Pancreas (tissue), 10 donors: Measurements from ENCODE around the gene BCAS1. TPM values are rescaled to one million over a fixed set of nuclear protein-coding genes. Genes with fewer than 3 reads are reported as not detected.

Experiments used
- ATAC-seq, 4 donors: fragments of 200-7000 bp; cut with Tn5 transposase; one replicate each; pipeline versions ENCODE4 v1.8.0 to v1.9.1; 2020; ENCODE audit warnings: mild to moderate bottlenecking in 4 of 4, moderate library complexity in 4 of 4
- DNase-seq, 6 donors: peaks; one replicate each; pipeline ENCODE4 v3.0.0-alpha.2; 2020
- FAIRE-seq: peaks from 2 replicates; lab custom pipeline; 2012; peaks lifted over from hg19 to GRCh38; lab: Jason Lieb, UNC
- H3K27ac ChIP-seq, 4 donors: fragments of 200-600 bp; sonication (generic); 1 replicate in 3 of 4; 2 replicates in 1 of 4; pipeline versions ENCODE4 v1.5.0 to v1.8.0; 2020
- H3K27me3 ChIP-seq, 4 donors: fragments of 200-600 bp; one replicate each; pipeline ENCODE4 v1.8.0; 2021
- H3K36me3 ChIP-seq, 3 donors: fragments of 200-600 bp; sonication (generic) in 1 of 3; one replicate each; pipeline versions ENCODE4 v1.5.0 to v1.8.0; 2020 to 2021
- H3K4me1 ChIP-seq, 3 donors: fragments of 200-600 bp; one replicate each; pipeline ENCODE4 v1.8.0; 2021
- H3K4me3 ChIP-seq, 4 donors: fragments of 200-600 bp; sonication (generic) in 2 of 4; one replicate each; pipeline versions ENCODE4 v1.5.0 to v1.8.0; 2020 to 2021
- H3K9me3 ChIP-seq, 4 donors: fragments of 200-600 bp; one replicate each; pipeline ENCODE4 v1.8.0; 2021
- WGBS, 2 donors: extraction: QIAGEN DNeasy Blood & Tissue Kit; methylation state at CpG; one replicate each; pipeline ENCODE4 v1.1.7; 2013; 5-methylcytosine and 5-hydroxymethylcytosine counted together
- intact Hi-C, 3 donors: fragments of 100-400 bp; cut with DNase I; formaldehyde crosslinking; loops; one replicate each; pipeline versions ENCODE4 v1.11.1 to v1.14.2; 2022
- polyA plus RNA-seq, 2 donors: library from polyadenylated mRNA; stranded (reverse); fragments of 200-250 nt; gene quantifications; one replicate each; pipeline ENCODE4 v1.2.3, GENCODE V29; 2013
- total RNA-seq, 6 donors: library from RNA; stranded (reverse); fragmentation: NEBNext Ultra II Directional in 4 of 6; extraction: Animal tissue kit (Norgen Biotek cat#: 25700) in 4 of 6; gene quantifications; one replicate each; pipeline versions ENCODE4 v1.2.1 to v1.2.4, GENCODE V29; 2021 to 2023
- TF ChIP-seq, protein P1 (sequence below), 4 donors: fragments of 200-600 bp; sonication (generic) in 3 of 4; IDR thresholded peaks; one replicate each; pipeline versions ENCODE4 v1.5.0 to v1.8.0; 2021; ENCODE audit warnings: antibody characterized with exemption in 4 of 4
- donor health status: healthy with polysubstance abuse.
- donor health status: DM: no; HTN: no; CAD: no; lungs with moderate emphysema.
- donor health status: DM: no; HTN: no; CAD: no.
- donor health status: control.
- donor health status: control.
- donor health status: Bipolar disorder and iron deficiency.
- donor health status: DM: yes; HTN: yes; CAD: no.
- donor health status: DM: no; HTN: no; CAD: no.
- donor health status: DM: no; HTN: no; CAD: no.
- donor health status: DM: yes; HTN: yes; CAD: no.

The BCAS1 gene
- total and polyA plus RNA-seq, 8 donors: 0.20 to 0.85 (median 0.61) TPM

DNA sequence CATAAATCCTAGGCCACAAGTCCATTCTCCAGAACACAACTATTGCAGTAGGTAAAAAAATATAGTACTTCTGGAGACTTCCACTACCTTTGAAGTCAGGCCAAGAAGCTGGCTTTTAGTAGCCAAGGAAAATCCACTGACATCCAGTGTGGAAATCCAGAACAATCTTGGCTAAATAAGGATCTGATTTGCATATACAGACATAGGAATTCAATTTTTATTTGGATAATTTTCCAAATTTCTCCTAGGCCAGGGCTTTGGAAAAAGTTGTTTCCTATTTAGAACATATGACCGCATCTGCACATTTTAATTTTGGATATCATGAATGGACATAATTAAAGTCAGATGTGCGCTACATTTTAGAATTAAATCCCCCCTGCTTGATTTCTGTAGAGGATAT lies 100.2 kb downstream of the BCAS1 start:
- 90 to 94% methylated on average over 2 of the region's 2 CpGs for WGBS, 2 donors
- ATAC-seq: no peak
- TF ChIP-seq, protein P1, sequence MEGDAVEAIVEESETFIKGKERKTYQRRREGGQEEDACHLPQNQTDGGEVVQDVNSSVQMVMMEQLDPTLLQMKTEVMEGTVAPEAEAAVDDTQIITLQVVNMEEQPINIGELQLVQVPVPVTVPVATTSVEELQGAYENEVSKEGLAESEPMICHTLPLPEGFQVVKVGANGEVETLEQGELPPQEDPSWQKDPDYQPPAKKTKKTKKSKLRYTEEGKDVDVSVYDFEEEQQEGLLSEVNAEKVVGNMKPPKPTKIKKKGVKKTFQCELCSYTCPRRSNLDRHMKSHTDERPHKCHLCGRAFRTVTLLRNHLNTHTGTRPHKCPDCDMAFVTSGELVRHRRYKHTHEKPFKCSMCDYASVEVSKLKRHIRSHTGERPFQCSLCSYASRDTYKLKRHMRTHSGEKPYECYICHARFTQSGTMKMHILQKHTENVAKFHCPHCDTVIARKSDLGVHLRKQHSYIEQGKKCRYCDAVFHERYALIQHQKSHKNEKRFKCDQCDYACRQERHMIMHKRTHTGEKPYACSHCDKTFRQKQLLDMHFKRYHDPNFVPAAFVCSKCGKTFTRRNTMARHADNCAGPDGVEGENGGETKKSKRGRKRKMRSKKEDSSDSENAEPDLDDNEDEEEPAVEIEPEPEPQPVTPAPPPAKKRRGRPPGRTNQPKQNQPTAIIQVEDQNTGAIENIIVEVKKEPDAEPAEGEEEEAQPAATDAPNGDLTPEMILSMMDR (IDR thresholded peaks at IDR 0.05): no peak
- no peak overlapping the region for H3K4me3 ChIP-seq
- no peak for DNase-seq
- no peaks in the 10 kb centered on the region for H3K36me3 ChIP-seq
- H3K27ac ChIP-seq: no peak overlapping the region
- no peaks in the 10 kb centered on the region for H3K4me1 ChIP-seq
- intact Hi-C loops: no loop called here
- no peaks in the 10 kb centered on the region for H3K27me3 ChIP-seq
- no peaks in the 10 kb centered on the region for H3K9me3 ChIP-seq
- no peak for FAIRE-seq

DNA sequence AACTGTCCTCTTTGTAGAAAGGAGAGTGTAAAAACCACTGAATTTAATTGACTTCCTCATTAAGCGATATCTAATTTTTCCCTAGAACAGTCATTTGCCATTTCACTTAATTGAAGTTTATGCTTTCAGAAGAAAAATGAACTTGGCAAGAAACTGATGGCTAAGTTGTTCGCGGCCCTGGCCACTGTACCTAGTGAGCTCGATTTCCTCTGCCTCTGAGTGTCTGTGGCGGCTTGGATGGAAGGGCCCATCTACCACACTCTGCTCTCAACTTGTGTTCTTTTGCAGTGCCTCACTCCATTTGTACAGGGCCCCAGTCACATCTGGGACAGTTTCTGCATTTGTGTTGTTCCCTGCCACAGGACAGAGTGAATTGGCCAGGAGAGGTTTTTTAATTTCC lies 102.9 kb downstream of the BCAS1 start:
- Histone ChIP-seq H3K4me3 (no peak overlapping the region), H3K36me3 (no peaks in the 10 kb centered on the region), H3K27ac (no peak overlapping the region), H3K27me3 (no peaks in the 10 kb centered on the region), H3K9me3 (no peaks in the 10 kb centered on the region), H3K4me1 (no peaks in the 10 kb centered on the region)
- no peak for ATAC-seq
- 86 to 97% methylated on average over 5 of the region's 5 CpGs for WGBS, 2 donors
- DNase-seq: no peak
- FAIRE-seq: no peak
- intact Hi-C loops: no loop called here
- TF ChIP-seq, protein P1 (IDR thresholded peaks at IDR 0.05): no peak

DNA sequence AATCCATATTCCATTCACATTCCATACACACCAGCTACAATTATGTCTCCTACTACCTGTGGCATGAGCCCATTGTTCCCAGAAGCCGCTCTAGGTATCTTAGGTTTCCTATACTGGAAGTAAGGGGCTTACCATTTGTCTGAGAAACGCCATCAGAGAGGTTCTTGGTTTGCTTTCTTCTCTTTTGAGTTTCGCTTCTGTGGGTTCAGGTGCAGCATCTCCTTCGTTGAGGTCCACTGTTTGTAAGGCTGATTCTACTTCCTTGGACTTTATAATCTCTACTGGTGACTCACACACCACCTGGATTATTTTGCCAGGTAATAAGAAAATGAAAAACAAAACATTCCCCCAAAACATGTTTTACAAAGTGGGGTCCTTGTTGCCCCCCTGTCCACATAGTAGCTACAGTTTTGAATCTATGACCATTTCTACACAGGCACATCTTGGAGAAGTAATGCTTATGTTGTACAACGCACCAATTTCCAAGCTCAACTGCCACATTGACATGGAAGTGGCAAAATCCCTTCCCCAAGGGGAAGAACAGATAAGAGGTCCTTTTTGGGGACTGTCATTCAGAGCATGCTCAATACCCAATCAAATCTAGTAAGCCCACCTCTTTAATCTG lies 103.5 kb downstream of the BCAS1 start:
- intact Hi-C loops: no loop called here
- DNase-seq (no peak), ATAC-seq (no peak), FAIRE-seq (no peak)
- WGBS, 2 donors: 78 to 85% methylated on average over 5 of the region's 5 CpGs
- no peaks in the 10 kb centered on the region for H3K36me3 ChIP-seq
- TF ChIP-seq, protein P1 (IDR thresholded peaks at IDR 0.05): no peak
- H3K9me3 ChIP-seq: no peaks in the 10 kb centered on the region
- H3K27ac ChIP-seq: no peak overlapping the region
- no peaks in the 10 kb centered on the region for H3K4me1 ChIP-seq
- H3K27me3 ChIP-seq: no peaks in the 10 kb centered on the region
- no peak overlapping the region for H3K4me3 ChIP-seq

DNA sequence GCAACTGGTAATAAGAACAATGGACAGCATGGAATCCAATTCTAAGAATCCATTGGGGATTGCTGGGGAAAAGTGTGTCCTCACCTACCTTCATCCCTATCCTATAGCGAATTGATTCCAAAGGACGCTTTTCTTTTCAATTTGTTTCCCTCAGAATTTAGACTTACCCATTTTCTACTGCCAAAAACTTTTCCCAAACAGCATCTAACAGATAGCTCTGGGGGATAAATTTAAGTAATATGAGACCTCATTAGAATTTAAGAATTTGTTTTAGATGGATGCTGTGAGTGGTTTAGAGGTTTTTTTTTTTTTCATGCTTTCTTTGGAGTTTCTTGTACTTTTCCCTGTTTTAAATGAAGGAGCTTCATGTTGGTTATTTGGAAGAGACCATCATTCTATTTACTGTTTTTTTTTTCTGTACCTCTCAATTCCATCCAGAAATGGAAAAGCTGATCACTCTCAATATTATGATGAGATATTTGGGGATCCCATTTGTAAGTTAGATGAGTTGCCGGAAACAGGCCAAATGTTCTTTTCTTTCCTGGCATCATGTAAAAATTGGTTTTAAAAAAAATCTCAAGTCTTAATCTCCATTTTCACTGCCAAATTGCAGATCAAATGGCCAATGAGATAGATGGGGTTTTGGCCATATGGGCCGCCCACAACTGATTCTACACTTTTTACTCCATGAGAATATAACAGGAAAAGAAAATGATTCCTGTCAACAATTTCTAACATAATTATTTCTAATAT lies 105.7 kb downstream of the BCAS1 start:
- FAIRE-seq (no peak), DNase-seq (no peak), ATAC-seq (no peak)
- no peak overlapping the region for H3K4me3 ChIP-seq
- whole genome bisulfite sequencing, 2 donors: 92 to 94% methylated on average over 4 of the region's 4 CpGs
- TF ChIP-seq, protein P1 (IDR thresholded peaks at IDR 0.05): no peak
- H3K9me3 ChIP-seq: no peaks in the 10 kb centered on the region
- H3K27ac ChIP-seq: no peak overlapping the region
- no peaks in the 10 kb centered on the region for H3K4me1 ChIP-seq
- no peaks in the 10 kb centered on the region for H3K36me3 ChIP-seq
- intact Hi-C loops: no loop called here
- peaks cover 0 to 3% (median 0%) of the 10 kb centered on the region in 4 donors for H3K27me3 ChIP-seq

DNA sequence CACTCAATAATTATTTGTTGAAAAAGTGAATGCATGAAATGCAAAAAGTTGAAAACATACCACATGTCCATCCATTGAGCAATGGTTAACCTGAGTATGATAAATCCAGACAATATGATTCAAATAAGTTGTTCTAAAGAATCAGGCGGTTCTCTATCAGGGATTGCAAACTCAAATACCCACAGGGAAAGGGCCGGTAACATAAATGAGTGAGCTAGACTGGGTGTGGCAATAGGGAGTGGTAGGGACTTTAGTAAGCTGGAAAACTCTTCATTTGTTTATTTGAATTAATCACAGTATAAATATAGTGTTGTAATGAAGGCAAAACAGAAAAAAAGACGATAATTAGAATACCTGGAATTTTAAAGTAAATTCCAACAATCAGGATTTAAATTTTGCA lies 106.3 kb downstream of the BCAS1 start:
- FAIRE-seq: no peak
- H3K4me3 ChIP-seq: no peak overlapping the region
- no peaks in the 10 kb centered on the region for H3K9me3 ChIP-seq
- H3K36me3 ChIP-seq: no peaks in the 10 kb centered on the region
- intact Hi-C loops: no loop called here
- 73 to 79% methylated on average over 3 of the region's 3 CpGs for WGBS, 2 donors
- ATAC-seq: no peak
- H3K27me3 ChIP-seq: peaks cover 0 to 3% (median 0%) of the 10 kb centered on the region in 4 donors
- H3K27ac ChIP-seq: no peak overlapping the region
- no peak for DNase-seq
- H3K4me1 ChIP-seq: no peaks in the 10 kb centered on the region
- TF ChIP-seq, protein P1 (IDR thresholded peaks at IDR 0.05): no peak
